Measurements from ENCODE around the gene ABCC1. TPM values are rescaled to one million over a fixed set of nuclear protein-coding genes. Genes with fewer than 3 reads are reported as not detected.

ABCC1 gene
- total RNA-seq, 1 donor from 2014 or later: 17.0 TPM

- DNase-seq: no peak
- Histone ChIP-seq H3K9me3 (replicated peaks) (no peaks in the 10 kb centered on the region), H3K27me3 (ENCODE audit: low read depth) (no peaks in the 10 kb centered on the region), H3K4me1 (peaks cover 7% of the 10 kb centered on the region), H3K36me3 (peaks cover 48% of the 10 kb centered on the region), H3K4me3 (no peak overlapping the region), H3K27ac (replicated peaks) (no peak overlapping the region)
- intact Hi-C loops (cut with micrococcal nuclease): no loop called here
- TF ChIP-seq CTCF (IDR thresholded peaks at IDR 0.05; ENCODE audit: borderline replicate concordance): peak; percentile 32
Measured at GRCh38 chr16:16143038-16143763, 193.8 kb downstream of the ABCC1 start.

GRCh38 chr16:16143931-16144330, 194.5 kb downstream of the ABCC1 start:
- TF ChIP-seq CTCF (IDR thresholded peaks at IDR 0.05; ENCODE audit: borderline replicate concordance): no peak
- Histone ChIP-seq H3K4me3 (no peak overlapping the region), H3K9me3 (replicated peaks) (no peaks in the 10 kb centered on the region), H3K4me1 (peaks cover 7% of the 10 kb centered on the region), H3K27ac (replicated peaks) (no peak overlapping the region), H3K27me3 (ENCODE audit: low read depth) (no peaks in the 10 kb centered on the region), H3K36me3 (peaks cover 41% of the 10 kb centered on the region)
- no peak for DNase-seq
- intact Hi-C loops (cut with micrococcal nuclease): no loop called here

- intact Hi-C loops (cut with micrococcal nuclease): no loop called here
- Histone ChIP-seq H3K27ac (replicated peaks) (no peak overlapping the region), H3K36me3 (peaks cover 36% of the 10 kb centered on the region), H3K27me3 (ENCODE audit: low read depth) (no peaks in the 10 kb centered on the region), H3K9me3 (replicated peaks) (no peaks in the 10 kb centered on the region), H3K4me1 (peaks cover 7% of the 10 kb centered on the region), H3K4me3 (no peak overlapping the region)
- TF ChIP-seq CTCF (IDR thresholded peaks at IDR 0.05; ENCODE audit: borderline replicate concordance): no peak
- DNase-seq: no peak
Measured at GRCh38 chr16:16144416-16144815, 195.0 kb downstream of the ABCC1 start.

- H3K4me3 ChIP-seq: no peak overlapping the region
- no peak overlapping the region for H3K27ac ChIP-seq (replicated peaks)
- H3K36me3 ChIP-seq: peaks cover 27% of the 10 kb centered on the region
- no peak for DNase-seq
- no peaks in the 10 kb centered on the region for H3K9me3 ChIP-seq (replicated peaks)
- H3K27me3 ChIP-seq (ENCODE audit: low read depth): no peaks in the 10 kb centered on the region
- peaks cover 16% of the 10 kb centered on the region for H3K4me1 ChIP-seq
- intact Hi-C loops (cut with micrococcal nuclease): no loop called here
- TF ChIP-seq CTCF (IDR thresholded peaks at IDR 0.05; ENCODE audit: borderline replicate concordance): no peak
Measured at GRCh38 chr16:16145286-16145685, 195.9 kb downstream of the ABCC1 start.

- intact Hi-C loops (cut with micrococcal nuclease): no loop called here
- H3K4me1 ChIP-seq: peaks cover 26% of the 10 kb centered on the region
- no peak overlapping the region for H3K4me3 ChIP-seq
- no peaks in the 10 kb centered on the region for H3K9me3 ChIP-seq (replicated peaks)
- DNase-seq: no peak
- TF ChIP-seq CTCF (IDR thresholded peaks at IDR 0.05; ENCODE audit: borderline replicate concordance): no peak
- H3K36me3 ChIP-seq: peaks cover 14% of the 10 kb centered on the region
- no peak overlapping the region for H3K27ac ChIP-seq (replicated peaks)
- H3K27me3 ChIP-seq (ENCODE audit: low read depth): no peaks in the 10 kb centered on the region
Measured at GRCh38 chr16:16146380-16147315, 197.2 kb downstream of the ABCC1 start.

All from left ventricle myocardium inferior (tissue), 1 donor.